Stomach (tissue), 4 donors: Measurements from ENCODE around the gene FUCA2.

Source experiments
- CTCF ChIP-seq, 7 experiments: fragments of 450-650 bp in 4 of 7; fragments of 200-600 bp in 3 of 7; sonication (generic) in 3 of 7; IDR thresholded peaks; one replicate each; pipeline ENCODE4 v1.5.1; 2016 to 2019; ENCODE audit warnings: antibody characterized with exemption in 7 of 7, control low read depth in 2 of 7, mild to moderate bottlenecking in 1 of 7
- EP300 ChIP-seq: sonication (generic); formaldehyde crosslinking; IDR thresholded peaks from one replicate; pipeline ENCODE4 v1.6.1; 2017; ENCODE audit warnings: antibody characterized with exemption
- POLR2A ChIP-seq, 4 donors: fragments of 450-650 bp; IDR thresholded peaks; one replicate each; pipeline ENCODE4 v1.6.1; 2016; ENCODE audit warnings: antibody characterized with exemption in 4 of 4, control low read depth in 2 of 4, mild to moderate bottlenecking in 1 of 4, moderate library complexity in 1 of 4
- POLR2AphosphoS5 ChIP-seq, 3 donors: sonication (generic); formaldehyde crosslinking; IDR thresholded peaks; one replicate each; pipeline ENCODE4 v1.6.1; 2016; ENCODE audit warnings: antibody characterized with exemption in 3 of 3

GRCh38 chr6:143457563-143458359 lies 53.8 kb downstream of the FUCA2 start:
- TF ChIP-seq CTCF (IDR thresholded peaks at IDR 0.05), result no peak
- no peak for TF ChIP-seq POLR2A (IDR thresholded peaks at IDR 0.05)
- TF ChIP-seq POLR2AphosphoS5 (IDR thresholded peaks at IDR 0.05), result no peak
- TF ChIP-seq EP300, result no peak
